Tibial nerve (tissue), 4 donors: Measurements from ENCODE around the gene ELMO1. TPM values are rescaled to one million over a fixed set of nuclear protein-coding genes. Genes with fewer than 3 reads are reported as not detected.
"Not testable (repeated sequence)": the region's sequence is repeated elsewhere in the genome, so short reads cannot be mapped to it uniquely, and the experiment has no call there.

ENCODE experiments used
- DNase-seq, 2 donors: peaks; one replicate each; pipeline ENCODE4 v3.0.0-alpha.2; 2019; ENCODE audit warnings: low spot score in 2 of 2
- H3K27ac ChIP-seq, 4 donors: fragments of 200-600 bp; sonication (generic) in 3 of 4; one replicate each; pipeline ENCODE4 v1.5.1; 2017 to 2019; ENCODE audit warnings: mild to moderate bottlenecking in 1 of 4
- H3K27me3 ChIP-seq, 2 donors: fragments of 200-600 bp; sonication (generic) in 1 of 2; one replicate each; pipeline versions ENCODE4 v1.5.1 to v1.6.0; 2017 to 2019
- H3K36me3 ChIP-seq, 3 donors: fragments of 200-600 bp; sonication (generic); one replicate each; pipeline ENCODE4 v1.5.1; 2018 to 2019
- H3K4me1 ChIP-seq, 4 donors: fragments of 200-600 bp; sonication (generic) in 3 of 4; one replicate each; pipeline ENCODE4 v1.5.1; 2017 to 2019
- H3K4me3 ChIP-seq, 4 donors: fragments of 200-600 bp; sonication (generic) in 3 of 4; one replicate each; pipeline ENCODE4 v1.5.1; 2017 to 2019; ENCODE audit warnings: mild to moderate bottlenecking in 1 of 4, moderate library complexity in 1 of 4
- H3K9me3 ChIP-seq, 4 donors: fragments of 200-600 bp; sonication (generic) in 3 of 4; one replicate each; pipeline ENCODE4 v1.5.1; 2017 to 2019
- CTCF ChIP-seq, 5 experiments: fragments of 200-600 bp in 3 of 5; fragments of 450-650 bp in 2 of 5; sonication (generic) in 3 of 5; IDR thresholded peaks; one replicate each; pipeline ENCODE4 v1.5.1; 2016 to 2019; ENCODE audit warnings: antibody characterized with exemption in 5 of 5, mild to moderate bottlenecking in 3 of 5, moderate library complexity in 2 of 5
- EP300 ChIP-seq, 2 donors: sonication (generic); formaldehyde crosslinking; IDR thresholded peaks; one replicate each; pipeline ENCODE4 v1.6.1; 2017; ENCODE audit warnings: antibody characterized with exemption in 2 of 2, mild to moderate bottlenecking in 1 of 2
- POLR2A ChIP-seq, 2 donors: fragments of 450-650 bp; IDR thresholded peaks; one replicate each; pipeline ENCODE4 v1.6.1; 2017; ENCODE audit warnings: antibody characterized with exemption in 2 of 2, mild to moderate bottlenecking in 2 of 2, moderate library complexity in 2 of 2
- WGBS, 2 donors: methylation state at CpG; one replicate each; pipeline ENCODE4 v1.1.5; 2018; 5-methylcytosine and 5-hydroxymethylcytosine counted together
- total RNA-seq, 4 donors: library from RNA; depleted of rRNA; stranded (reverse); fragments of >200 nt; gene quantifications; one replicate each; pipeline ENCODE4 v1.1.0, GENCODE V29; 2016

The ELMO1 gene
- total RNA-seq, 4 donors from 2014 or later: 196 to 328 (median 268) TPM

- DNase-seq: no peak
- Histone ChIP-seq H3K4me1 (no peaks in the 10 kb centered on the region), H3K27me3 (no peaks in the 10 kb centered on the region), H3K36me3 (peaks cover 0 to 17% (median 0%) of the 10 kb centered on the region in 3 donors), H3K4me3 (no peak overlapping the region), H3K9me3 (no peaks in the 10 kb centered on the region), H3K27ac (no peak overlapping the region)
- no peak for TF ChIP-seq CTCF (IDR thresholded peaks at IDR 0.05)
- no peak for TF ChIP-seq EP300 (IDR thresholded peaks at IDR 0.05)
- TF ChIP-seq POLR2A (IDR thresholded peaks at IDR 0.05): no peak
These were observed 470.8 kb downstream of the ELMO1 start for GRCh38 chr7:36977878-36978277.

- WGBS, 2 donors: 96 to 98% methylated on average over 11 to 22 of the region's 28 CpGs
- Histone ChIP-seq H3K36me3 (peaks cover 0 to 17% (median 0%) of the 10 kb centered on the region in 3 donors), H3K4me1 (peaks cover 0 to 25% (median 9%) of the 10 kb centered on the region in 4 donors)
- DNase-seq, H3K4me3 ChIP-seq, H3K27me3 ChIP-seq, H3K27ac ChIP-seq, H3K9me3 ChIP-seq: not testable (repeated sequence)
These were observed 475.1 kb downstream of the ELMO1 start for GRCh38 chr7:36973534-36973933.

- TF ChIP-seq CTCF (IDR thresholded peaks at IDR 0.05) (no peak), POLR2A (IDR thresholded peaks at IDR 0.05) (no peak), EP300 (IDR thresholded peaks at IDR 0.05) (peak in 1 of 2 donors; percentile 44)
- H3K27ac ChIP-seq: peak overlapping the region in 1 of 4 donors; percentile 58
- H3K4me1 ChIP-seq: peaks cover 0 to 34% (median 9%) of the 10 kb centered on the region in 4 donors
- no peaks in the 10 kb centered on the region for H3K9me3 ChIP-seq
- peaks cover 0 to 12% (median 0%) of the 10 kb centered on the region in 3 donors for H3K36me3 ChIP-seq
- 58 to 59% methylated on average over 5 of the region's 5 CpGs for WGBS, 2 donors
- DNase-seq: no peak
- no peak overlapping the region for H3K4me3 ChIP-seq
- H3K27me3 ChIP-seq: no peaks in the 10 kb centered on the region
These were observed 476.5 kb downstream of the ELMO1 start for GRCh38 chr7:36972140-36972518.

- Histone ChIP-seq H3K27ac (peak overlapping the region in 2 of 4 donors; percentile 55 to 58), H3K4me1 (peaks cover 0 to 39% (median 9%) of the 10 kb centered on the region in 4 donors), H3K36me3 (peaks cover 0 to 12% (median 0%) of the 10 kb centered on the region in 3 donors), H3K27me3 (no peaks in the 10 kb centered on the region), H3K4me3 (no peak overlapping the region), H3K9me3 (no peaks in the 10 kb centered on the region)
- no peak for TF ChIP-seq CTCF (IDR thresholded peaks at IDR 0.05)
- no peak for TF ChIP-seq POLR2A (IDR thresholded peaks at IDR 0.05)
- TF ChIP-seq EP300 (IDR thresholded peaks at IDR 0.05): no peak
- 63 to 64% methylated on average over 9 of the region's 9 CpGs for WGBS, 2 donors
- DNase-seq: no peak
These were observed 477.0 kb downstream of the ELMO1 start for GRCh38 chr7:36971515-36972139.

GRCh38 chr7:36970551-36971514 is 477.8 kb downstream of the ELMO1 start:
- 78 to 81% methylated on average over 5 of the region's 5 CpGs for WGBS, 2 donors
- Histone ChIP-seq H3K27ac (peak overlapping the region in 2 of 4 donors; percentile 55 to 58), H3K27me3 (no peaks in the 10 kb centered on the region), H3K36me3 (peaks cover 0 to 12% (median 0%) of the 10 kb centered on the region in 3 donors), H3K4me1 (peaks cover 0 to 46% (median 12%) of the 10 kb centered on the region in 4 donors), H3K9me3 (no peaks in the 10 kb centered on the region), H3K4me3 (no peak overlapping the region)
- DNase-seq: no peak
- TF ChIP-seq POLR2A (IDR thresholded peaks at IDR 0.05) (no peak), EP300 (IDR thresholded peaks at IDR 0.05) (no peak), CTCF (IDR thresholded peaks at IDR 0.05) (no peak)
